ENCODE data around the gene ECE2. TPM values are rescaled to one million over a fixed set of nuclear protein-coding genes. Genes with fewer than 3 reads are reported as not detected.

ECE2 gene
- total RNA-seq, 2 donors from 2014 or later, result not detected

Other genes starting within 250 kb of the ECE2 start
- gene HTR3D, start 244.3 kb upstream of the ECE2 start, total RNA-seq, result not detected
- not detected for gene HTR3C, start 223.0 kb upstream of the ECE2 start, total RNA-seq
- gene HTR3E, start 179.0 kb upstream of the ECE2 start, total RNA-seq, result not detected
- gene EIF2B5, start 140.7 kb upstream of the ECE2 start, total RNA-seq, result 10 to 100 TPM; 49.5 to 53.8 TPM
- 10 to 100 TPM; 31.5 to 42.9 TPM for gene DVL3, start 120.6 kb upstream of the ECE2 start, total RNA-seq
- gene AP2M1, start 101.2 kb upstream of the ECE2 start, total RNA-seq, result 100 to 1,000 TPM; 120 to 164 TPM
- gene ABCF3, start 89.8 kb upstream of the ECE2 start, total RNA-seq, result 100 to 1,000 TPM; 118 to 120 TPM
- not detected for gene VWA5B2, start 46.4 kb upstream of the ECE2 start, total RNA-seq
- gene ALG3, start 27.1 kb upstream of the ECE2 start, total RNA-seq, result 10 to 100 TPM; 17.6 to 24.1 TPM
- gene EEF1AKMT4, start 26.4 kb upstream of the ECE2 start, total RNA-seq, result under 1 TPM; 0.45 to 0.65 TPM
- under 1 TPM; 0.20 to 0.31 TPM for gene CAMK2N2, start 14.5 kb upstream of the ECE2 start, total RNA-seq
- 100 to 1,000 TPM; 149 to 171 TPM for gene PSMD2, start 23.2 kb downstream of the ECE2 start, total RNA-seq
- gene EIF4G1, start 38.6 kb downstream of the ECE2 start, total RNA-seq, result 100 to 1,000 TPM; 226 to 236 TPM
- gene FAM131A, start 61.6 kb downstream of the ECE2 start, total RNA-seq, result 10 to 100 TPM in 1 of 2 donors, 1 to 10 TPM in 1; 7.9 to 10.9 TPM
- gene CLCN2, start 85.6 kb downstream of the ECE2 start, total RNA-seq, result 1 to 10 TPM; 4.6 TPM
- gene POLR2H, start 85.7 kb downstream of the ECE2 start, total RNA-seq, result 10 to 100 TPM; 28.6 to 38.3 TPM
- gene THPO, start 102.2 kb downstream of the ECE2 start, total RNA-seq, result not detected
- gene CHRD, start 104.0 kb downstream of the ECE2 start, total RNA-seq, result not detected

All from T-helper 17 cell (primary cell).